Stimulated activated CD4-positive, alpha-beta T cell treated with anti-CD3 and anti-CD28 coated beads, Interleukin-4, amount 100 ng/mL, for 48 hours (primary cell): Measurements from ENCODE around the gene RRAS.
"Not testable (repeated sequence)": the region's sequence is repeated elsewhere in the genome, so short reads cannot be mapped to it uniquely, and the experiment has no call there.

Experiments
- DNase-seq, 2 donors: peaks; one replicate each; pipeline ENCODE4 v3.0.0-alpha.2; 2020; ENCODE audit warnings: low read depth in 2 of 2

Gene RRAS

DNA sequence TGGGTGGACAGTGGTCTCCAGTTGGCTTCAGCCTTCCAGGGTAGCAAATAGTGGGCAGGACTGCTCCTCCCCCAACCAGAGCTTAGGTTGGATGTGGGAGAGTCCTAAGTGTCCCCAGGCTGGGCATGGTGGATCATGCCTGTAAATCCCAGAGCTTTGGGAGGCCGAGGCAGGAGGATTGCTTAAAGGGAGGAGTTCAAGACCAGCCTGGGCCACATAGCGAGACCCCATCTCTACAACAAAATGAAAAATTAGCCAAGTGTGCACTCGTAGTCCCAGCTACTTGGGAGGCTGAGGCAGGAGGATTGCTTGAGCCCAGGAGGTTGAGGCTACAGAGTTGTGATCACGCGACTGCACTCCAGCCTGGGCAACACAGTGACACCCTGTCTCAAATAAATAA is 7.4 kb downstream of the RRAS start:
- DNase-seq, result no peak

DNA sequence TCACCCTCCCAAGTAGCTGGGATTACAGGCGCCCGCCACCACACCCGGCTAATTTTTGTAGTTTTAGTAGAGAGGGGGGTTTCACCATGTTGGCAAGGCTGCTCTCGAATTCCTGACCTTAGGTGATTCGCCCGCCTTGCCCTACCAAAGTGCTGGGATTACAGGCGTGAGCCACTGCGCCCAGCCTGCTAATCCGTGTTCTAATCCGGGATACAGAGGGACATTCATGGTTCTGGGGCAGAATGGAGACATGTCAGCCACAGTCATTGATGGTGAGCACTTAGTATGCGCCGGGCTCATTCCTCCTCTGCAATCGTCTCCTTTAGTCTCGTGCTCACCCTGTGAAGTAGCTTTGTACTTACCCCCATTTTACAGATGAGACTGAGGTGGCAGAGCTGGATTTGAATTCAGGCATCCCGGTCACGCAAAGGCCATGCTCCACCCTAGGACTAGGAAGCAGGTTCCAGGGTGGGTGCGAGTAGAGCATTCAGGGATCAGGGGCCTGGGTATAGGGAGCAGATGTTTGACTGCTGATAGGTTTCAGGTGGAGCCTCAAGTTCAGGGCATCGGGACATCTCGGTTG is 8.2 kb downstream of the RRAS start:
- DNase-seq, result no peak

DNA sequence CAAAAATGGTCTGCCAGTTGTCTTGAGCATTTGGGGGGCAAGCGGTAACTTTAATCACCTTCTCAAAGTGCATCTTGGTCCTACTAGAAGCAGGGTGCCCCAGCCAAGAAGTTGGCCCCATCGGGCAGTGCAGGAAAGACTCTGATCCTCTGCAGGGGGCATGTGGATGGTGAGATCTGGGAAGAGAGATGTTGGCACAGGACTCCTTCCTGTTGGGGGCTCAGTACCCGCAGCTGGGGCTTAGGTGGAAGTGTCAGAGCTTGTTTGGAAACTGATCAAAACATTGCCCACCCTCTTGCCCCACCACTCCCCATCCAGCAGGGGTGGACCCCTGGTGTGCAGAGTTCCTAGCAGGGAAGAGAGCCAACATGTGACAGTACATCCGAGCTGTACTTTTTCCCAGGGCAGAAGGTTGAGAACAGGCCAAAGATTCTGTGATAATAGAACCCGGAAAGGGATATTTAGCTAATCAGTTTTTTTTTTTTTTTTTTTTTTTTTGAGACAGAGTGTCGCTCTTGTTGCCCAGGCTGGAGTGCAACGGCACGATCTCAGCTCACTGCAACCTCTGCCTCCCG is 8.8 kb downstream of the RRAS start:
- DNase-seq, result no peak

DNA sequence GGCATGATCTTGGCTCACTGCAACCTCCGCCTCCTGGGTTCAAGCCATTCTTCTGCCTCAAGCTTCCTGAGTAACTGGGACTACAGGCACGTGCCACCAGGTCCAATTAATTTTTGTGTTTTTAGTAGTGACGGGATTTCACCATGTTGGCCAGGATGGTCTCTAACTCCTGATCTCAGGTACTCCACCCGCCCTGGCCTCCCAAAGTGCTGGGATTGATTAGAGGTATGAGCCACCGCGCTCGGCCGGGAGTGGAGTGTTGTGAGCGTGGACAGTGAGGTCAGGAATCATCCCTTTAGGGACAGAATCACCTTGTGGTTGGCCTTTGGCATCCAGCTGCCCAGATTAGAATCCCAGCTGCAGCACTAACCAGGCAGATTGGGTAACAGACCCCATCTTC is 10.3 kb downstream of the RRAS start:
- DNase-seq, result no peak

DNA sequence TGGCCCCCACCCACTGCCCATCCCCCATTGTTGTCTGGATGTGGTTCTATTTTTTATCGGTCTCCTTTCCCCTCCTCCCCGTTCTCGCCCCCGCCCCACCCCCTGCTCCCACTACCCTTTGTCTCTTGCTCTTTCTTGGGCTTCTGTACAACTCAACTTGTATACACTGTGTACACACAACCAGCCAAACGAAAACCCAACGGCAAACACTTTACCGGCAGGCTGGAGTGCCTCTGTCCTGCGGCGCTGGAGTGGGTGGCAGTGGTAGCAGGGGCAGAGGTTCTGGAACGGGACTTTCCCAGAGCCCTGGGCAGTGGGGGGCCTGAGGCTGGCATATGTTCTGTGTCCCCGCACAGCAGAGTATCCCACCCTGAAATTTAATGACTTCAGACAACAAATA is 13.7 kb downstream of the RRAS start:
- DNase-seq, result no peak

DNA sequence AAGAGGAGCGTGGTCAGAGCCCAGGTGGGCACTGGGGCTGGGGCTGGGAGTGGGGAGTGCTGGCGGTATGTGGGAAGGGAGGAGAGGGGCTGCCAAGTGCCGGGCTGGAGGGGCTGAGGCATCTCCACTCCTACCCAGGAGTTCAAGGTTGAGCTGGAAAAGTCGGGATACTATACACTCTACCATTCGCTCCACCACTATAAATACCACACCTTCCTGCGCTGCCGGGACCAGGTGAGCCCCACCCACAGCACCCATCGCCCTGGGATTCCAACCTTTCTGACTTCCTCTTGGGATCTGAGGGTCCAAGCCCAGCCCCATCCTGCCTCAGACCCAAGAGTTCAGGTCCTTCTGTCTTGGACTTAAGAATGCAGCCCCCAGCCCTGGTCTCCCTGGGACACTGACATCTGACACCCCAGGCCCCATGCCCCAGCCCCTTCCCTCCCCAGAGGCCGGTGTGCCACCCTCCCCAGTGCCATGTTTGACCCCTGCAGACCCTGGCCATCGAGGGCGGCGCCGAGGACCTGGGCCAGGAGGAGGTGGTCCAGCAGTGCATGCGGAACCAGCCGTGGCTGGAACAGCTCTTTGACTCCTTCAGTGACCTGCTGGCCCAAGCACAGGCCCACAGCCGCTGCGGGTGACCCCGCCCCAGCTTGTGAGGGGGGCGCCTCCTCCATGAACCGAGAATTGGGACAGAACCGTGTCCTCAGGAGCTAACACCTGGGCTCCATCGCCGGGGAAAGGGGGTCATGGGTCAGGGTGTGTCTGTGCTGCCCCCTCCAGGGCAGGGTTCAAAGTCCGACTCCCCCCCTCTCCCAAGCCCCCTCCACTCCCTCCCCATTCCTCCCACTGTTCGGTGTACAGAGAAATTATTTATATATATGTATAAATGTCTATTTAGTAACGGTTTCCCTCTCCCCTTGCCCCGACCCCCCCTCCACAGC is 14.7 kb downstream of the RRAS start:
- DNase-seq, result no peak

DNA sequence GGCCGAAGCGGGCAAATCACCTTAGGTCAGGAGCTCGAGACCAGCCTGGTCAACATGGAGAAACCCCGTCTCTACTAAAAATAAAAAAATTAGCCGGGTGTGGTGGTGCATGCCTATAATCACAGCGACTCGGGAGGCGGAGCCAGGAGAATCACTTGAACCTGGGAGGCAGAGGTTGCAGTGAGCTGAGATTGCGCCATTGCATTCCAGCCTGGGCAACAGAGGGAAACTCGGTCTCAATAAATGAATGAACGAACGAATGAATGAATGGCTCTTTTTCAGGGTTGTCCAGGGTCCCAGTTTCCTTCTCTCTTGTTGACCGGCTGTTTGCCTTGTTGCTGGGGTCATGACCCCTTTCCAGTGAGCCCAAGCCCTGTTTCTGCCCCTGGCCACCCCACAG is 22.1 kb downstream of the RRAS start:
- not testable (repeated sequence) for DNase-seq

DNA sequence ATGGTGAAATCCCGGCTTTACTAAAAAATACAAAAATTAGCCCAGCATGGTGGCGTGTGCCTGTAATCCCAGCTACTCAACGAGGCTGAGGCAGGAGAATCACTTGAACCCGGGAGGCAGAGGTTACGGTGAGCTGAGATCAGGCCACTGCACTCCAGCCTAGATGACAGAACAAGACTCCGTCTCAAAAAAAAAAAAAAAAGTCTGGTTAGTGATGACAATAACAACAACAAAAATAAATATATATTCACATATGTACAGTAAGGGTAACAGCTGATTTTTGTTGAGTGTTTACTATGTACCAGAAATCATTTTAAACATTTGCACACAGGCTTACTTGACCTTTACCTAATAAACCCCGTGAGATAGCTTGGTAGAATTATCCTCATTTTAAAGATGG is 23.0 kb downstream of the RRAS start:
- DNase-seq, result no peak

DNA sequence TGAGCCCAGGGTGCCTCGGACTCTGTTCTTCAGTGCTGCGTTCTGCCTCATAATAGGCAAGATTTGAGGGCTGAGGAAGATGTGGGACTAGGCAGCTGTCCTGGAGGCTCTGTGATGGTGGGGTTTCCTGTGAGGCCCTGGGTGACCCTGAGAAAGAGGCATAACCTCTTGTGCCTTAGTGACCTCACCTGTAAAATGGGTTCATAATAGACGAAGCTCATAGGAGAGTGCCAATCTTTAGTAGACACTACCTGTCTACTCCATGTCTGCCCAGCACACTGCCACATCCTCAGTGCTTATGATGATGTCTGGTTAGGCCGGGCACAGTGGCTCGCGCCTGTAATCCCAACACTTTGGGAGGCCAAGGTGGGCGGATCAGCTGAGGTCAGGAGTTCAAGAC is 23.4 kb downstream of the RRAS start:
- no peak for DNase-seq

DNA sequence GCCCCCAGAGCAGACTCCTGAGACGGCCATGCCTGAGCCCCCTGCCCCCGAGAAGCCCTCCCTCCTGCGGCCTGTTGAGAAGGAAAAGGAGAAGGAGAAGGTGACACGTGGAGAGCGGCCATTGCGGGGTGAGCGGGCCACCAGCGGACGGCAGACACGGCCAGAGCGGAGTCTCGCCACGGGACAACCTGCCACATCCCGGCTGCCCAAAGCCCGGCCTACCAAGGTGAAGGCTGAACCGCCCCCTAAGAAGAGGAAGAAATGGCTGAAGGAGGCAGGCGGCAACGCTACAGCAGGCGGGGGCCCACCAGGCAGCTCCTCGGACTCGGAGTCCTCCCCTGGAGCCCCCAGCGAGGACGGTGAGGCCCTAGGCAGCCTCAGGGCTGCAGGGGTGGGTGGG is 24.1 kb downstream of the RRAS start:
- DNase-seq, result no peak

DNA sequence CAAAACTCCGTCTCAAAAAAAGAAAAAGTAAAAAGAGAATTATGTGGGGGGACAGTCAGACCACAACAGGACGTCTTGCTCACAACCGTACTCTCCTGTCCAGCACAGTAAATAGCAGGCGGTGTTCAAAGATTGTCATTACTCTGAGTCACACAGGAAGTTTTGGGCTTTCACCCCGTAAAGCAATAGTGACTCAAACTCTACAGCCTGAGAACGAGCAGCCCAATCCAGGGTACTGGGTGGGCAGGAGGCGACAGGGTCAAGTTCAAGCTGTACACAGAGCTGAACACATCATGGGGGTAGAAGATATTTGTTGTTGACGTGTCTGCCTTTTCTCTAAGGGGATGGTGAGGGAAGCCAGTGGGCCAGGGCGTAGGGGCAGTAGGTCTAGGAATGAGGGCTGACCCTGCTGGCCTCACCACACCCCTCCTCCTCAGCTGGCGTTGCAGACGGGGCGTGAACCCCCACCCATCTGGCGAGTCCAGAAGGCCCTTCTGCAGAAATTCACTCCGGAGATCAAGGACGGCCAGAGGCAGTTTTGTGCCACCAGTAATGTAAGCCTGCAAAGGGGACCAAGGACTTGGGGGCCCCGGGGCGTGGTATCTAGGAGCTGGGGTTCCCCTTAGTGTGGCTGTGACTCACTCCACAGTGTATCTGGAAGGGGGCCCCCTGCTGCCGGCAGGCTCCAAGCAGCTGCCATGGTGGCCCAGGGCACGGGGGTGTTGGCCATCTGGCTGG is 25.7 kb downstream of the RRAS start:
- no peak for DNase-seq

DNA sequence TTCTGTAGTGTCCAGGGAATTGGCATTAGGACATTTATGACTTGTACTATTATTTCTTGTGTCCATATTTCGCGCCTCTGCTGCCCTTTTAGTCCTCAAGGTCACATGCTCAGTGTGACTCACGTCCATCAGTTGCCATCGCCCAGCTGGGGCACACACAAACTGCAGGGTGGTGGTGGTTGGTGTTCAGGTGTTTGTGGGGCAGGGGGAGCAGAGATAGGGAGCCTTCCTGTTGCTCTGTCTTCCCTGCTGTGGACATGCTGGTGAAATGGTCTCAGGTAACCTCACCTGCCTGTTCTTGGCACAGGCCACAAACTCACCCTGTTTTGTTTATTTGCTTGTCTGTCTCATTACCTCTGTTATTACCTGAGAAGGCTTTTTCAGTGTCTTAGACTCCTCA is 26.6 kb downstream of the RRAS start:
- no peak for DNase-seq

DNA sequence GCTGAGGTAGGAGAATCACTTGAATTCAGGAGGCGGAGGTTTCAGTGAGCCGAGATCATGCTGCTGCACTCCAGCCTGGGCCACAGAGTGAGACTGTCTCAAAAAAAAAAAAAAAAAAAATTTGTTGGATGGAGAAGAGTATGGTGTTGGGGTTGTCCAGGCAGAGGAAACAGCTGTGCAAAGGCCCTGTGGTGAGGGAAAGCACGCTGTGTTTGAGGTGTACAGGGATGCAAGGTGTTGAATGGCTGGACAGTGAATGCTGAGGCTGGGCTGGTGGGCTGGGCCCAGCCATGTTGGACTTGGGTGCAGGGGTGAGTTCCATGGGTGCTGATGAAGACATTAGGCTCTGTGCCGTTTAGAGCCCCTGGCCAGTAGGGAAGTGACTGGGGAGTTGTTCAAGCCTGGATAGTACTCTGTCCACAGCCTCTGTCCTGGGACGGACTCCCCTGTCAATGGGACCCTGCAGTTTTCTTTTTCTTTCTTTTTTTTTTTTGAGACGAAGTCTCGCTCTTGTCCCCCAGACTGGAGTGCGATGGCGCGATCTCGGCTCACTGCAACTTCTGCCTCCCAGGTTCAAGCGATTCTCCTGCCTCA is 30.3 kb downstream of the RRAS start:
- DNase-seq, result no peak

DNA sequence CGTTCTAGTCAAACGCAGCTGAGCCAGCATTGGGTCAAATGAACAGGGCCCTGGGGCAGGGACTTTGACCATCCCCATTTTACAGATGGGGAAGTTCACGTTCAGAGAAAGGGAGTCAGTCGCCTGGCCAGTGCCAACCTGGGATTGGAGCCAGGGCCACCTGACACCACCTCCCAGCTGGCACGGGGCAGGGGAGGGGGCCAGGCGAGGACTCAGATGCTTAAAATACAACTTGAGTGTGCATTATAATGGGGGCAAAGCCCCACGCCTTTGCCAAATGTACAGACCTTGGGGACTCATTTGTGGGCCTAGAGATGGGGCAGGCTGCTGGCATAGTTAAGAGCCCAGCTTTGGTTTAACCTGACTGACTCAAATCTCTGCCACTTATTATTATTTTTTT is 34.3 kb downstream of the RRAS start:
- DNase-seq, result no peak

DNA sequence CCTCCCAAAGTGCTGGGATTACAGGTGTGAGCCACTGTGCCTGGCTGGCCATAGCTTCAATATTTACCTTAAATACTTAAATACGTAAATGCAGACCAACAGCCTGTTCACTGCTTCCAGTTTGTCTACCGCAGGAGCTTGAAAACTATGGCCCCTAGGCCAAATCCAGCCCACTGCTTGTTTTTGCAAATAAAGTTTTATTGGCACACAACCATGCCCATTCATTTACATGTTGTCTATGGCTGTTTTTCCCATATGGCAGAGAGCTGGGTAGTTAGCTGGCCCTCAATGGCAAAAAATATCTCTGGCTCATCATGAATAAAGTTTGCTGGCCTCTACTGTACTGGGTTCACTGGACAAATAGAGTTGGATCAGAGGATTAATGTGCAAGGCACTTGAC is 37.1 kb downstream of the RRAS start:
- DNase-seq, result no peak

DNA sequence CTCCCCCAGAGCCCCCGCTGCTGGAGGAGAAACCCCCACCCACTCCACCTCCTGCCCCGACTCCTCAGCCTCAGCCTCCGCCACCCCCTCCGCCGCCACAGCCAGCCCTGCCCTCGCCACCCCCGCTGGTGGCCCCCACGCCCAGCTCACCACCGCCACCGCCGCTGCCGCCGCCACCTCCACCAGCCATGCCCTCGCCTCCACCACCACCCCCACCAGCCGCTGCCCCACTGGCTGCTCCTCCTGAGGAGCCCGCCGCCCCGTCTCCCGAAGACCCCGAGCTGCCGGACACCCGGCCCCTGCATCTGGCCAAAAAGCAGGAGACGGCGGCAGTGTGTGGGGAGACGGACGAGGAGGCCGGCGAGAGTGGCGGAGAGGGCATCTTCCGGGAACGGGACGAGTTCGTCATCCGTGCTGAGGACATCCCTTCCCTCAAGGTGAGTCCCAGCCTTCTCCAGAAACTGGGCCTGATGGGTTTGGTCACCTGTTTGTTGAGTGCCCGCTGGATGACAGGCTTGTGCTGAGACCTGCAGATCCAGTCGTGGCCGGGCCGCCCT is 38.4 kb downstream of the RRAS start:
- no peak for DNase-seq

DNA sequence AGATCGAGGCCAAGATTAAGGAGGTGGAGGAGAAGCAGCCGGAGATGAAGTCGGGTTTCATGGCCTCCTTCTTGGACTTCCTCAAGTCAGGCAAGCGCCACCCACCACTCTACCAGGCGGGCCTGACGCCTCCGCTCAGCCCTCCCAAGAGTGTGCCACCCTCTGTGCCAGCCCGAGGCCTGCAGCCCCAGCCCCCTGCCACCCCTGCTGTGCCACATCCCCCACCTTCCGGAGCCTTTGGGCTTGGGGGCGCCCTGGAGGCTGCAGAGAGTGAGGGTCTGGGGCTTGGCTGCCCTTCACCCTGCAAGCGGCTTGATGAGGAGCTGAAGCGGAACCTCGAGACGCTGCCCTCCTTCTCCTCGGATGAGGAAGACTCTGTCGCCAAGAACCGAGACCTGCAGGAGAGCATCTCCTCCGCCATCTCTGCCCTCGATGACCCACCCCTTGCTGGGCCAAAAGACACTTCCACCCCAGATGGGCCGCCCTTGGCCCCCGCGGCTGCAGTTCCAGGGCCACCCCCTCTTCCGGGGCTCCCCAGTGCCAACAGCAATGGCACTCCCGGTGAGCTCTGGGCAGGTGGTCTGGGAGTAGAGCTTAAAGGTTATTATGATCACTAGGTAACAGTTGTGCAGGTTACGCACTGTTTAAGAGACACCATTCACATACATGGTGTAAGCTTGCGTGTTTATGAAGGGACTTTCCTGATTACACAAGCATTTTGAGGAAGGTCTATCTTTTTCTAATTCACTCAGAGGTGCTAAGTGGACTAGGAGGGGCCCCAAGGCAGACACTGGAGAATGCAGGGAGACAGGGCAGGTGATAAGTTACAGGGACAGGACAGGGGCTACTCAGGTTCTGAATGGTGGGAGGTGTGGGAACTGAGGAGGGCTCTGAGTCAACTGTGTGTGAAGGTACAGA is 40.3 kb downstream of the RRAS start:
- DNase-seq, result no peak

DNA sequence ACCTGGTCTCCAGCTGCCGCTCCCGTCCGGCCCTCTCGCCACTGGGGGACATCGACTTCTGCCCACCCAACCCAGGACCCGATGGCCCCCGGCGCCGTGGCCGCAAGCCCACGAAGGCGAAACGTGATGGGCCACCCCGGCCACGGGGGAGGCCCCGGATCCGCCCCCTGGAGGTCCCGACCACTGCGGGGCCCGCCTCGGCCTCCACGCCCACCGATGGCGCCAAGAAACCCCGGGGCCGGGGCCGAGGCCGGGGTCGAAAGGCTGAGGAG is 42.3 kb downstream of the RRAS start:
- no peak for DNase-seq

DNA sequence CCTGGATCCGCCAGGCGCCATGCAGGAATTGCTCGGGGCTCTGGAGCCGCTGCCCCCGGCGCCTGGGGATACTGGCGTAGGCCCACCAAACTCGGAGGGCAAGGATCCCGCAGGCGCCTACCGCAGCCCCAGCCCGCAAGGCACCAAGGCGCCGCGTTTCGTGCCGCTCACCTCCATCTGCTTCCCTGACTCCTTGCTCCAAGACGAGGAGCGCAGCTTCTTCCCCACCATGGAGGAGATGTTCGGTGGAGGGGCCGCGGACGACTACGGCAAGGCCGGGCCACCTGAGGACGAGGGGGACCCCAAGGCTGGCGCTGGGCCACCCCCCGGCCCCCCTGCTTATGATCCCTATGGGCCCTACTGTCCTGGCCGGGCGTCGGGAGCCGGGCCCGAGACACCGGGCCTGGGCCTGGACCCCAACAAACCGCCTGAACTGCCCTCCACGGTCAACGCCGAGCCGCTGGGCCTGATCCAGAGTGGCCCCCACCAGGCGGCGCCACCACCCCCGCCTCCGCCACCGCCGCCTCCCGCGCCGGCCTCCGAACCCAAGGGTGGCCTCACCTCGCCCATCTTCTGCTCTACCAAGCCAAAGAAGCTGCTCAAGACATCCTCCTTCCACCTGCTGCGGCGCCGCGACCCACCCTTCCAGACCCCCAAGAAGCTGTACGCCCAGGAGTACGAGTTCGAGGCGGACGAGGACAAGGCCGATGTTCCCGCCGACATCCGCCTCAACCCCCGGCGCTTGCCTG is 42.8 kb downstream of the RRAS start:
- DNase-seq, result no peak

DNA sequence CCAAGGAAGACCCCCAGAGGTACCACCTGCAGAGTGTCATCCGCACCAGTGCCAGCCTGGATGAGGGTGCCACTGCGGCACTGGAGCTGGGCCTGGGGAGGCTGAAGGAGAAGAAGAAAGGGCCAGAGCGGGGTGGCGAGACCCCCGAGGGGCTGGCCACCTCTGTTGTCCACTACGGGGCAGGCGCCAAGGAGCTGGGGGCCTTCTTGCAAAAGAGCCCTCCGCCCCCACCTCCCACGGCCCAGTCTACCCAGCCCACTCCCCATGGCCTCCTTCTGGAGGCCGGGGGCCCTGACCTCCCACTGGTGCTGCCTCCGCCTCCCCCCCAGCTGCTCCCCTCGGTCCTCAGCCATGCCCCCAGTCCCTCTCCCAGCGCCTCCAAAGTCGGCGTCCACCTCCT is 43.5 kb downstream of the RRAS start:
- no peak for DNase-seq
